Retina (tissue), 1 donor: ENCODE measurements around the gene ZNF862.

Experiments used
- DNase-seq: peaks from one replicate; pipeline ENCODE4 v3.0.0-alpha.2; 2016

ZNF862 gene

DNA sequence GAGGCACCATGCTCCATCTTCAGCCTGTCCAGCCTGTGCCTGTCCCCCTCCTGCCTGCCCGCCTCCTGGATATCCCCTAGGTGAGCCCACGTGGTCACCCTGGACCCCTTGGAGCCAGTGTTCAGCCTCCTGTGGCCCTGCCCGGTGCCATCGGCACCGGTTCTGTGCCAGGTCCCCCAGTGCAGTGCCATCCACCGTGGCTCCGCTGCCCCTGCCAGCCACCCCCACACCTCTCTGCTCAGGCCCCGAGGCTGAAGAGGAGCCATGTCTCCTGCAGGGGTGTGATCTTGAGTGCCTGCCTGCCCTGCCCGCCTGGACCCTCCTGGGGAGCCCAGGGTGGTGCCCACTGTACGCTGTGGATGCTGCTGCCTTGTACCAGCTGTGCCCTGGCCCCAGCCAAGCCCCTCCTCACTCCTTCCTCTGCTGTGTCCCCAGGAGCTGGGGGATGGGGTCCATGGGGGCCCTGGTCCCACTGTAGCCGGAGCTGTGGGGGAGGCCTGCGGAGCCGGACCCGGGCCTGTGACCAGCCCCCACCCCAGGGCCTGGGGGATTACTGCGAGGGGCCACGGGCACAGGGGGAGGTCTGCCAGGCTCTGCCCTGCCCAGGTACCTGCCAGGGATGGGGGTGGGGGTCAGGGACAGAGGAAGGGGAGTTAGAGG lies 26.2 kb upstream of the ZNF862 start:
- DNase-seq = no peak

DNA sequence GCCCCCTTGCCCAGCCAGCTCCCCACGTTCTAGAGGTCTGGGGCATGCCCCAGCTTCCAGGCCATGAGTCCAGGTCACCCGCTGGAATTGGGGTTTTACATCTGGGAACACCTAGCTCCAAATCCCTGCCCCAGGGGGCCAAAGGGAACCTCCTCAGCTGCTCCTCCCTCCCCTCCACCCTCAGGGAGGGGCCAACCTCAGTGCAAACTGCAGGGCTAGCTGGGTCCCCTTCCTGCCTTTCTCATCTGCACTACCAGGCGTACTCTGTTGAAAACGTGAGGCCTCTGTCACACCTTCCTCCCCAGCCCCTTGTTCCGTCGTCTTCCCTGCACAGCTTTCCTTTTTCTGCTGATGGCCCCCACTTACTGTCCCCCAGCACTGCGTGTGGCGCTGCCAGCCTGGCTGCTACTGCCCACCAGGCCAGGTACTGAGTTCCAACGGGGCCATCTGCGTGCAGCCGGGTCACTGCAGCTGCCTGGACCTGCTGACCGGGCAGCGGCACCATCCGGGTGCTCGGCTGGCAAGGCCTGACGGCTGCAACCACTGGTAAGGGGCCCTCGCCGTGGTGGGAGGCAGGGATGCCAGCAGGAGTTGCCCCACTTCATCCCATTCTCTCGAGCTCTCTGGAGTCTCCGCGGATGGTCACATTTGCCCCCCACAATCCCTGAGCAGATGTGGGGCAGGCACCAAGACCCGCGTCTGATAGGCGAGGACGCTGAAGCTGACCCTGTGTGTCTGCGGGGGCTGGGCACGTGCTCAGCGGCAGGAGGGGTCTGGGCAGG lies 24.7 kb upstream of the ZNF862 start:
- no peak for DNase-seq

GRCh38 chr7:149814494-149814893 lies 23.7 kb upstream of the ZNF862 start:
- no peak for DNase-seq

DNA sequence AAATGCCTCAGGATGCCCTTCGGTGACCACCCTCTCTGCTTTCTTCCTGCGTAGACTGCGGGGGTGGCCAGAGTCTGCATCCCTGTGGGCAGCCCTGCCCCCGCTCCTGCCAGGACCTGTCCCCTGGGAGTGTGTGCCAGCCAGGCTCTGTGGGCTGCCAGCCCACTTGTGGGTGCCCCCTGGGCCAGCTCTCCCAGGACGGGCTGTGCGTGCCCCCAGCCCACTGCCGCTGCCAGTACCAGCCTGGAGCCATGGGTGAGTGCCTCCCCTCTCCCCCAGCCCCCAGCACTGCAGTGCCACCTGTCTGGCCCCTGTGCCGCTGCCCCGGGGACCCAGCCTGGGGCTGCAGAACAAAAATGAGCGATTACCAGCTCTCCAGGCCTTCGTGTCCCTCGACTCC lies 23.1 kb upstream of the ZNF862 start:
- DNase-seq = no peak

GRCh38 chr7:149815661-149816266 lies 22.4 kb upstream of the ZNF862 start:
- DNase-seq = no peak

- no peak for DNase-seq
Observed at GRCh38 chr7:149816267-149816751, 21.9 kb upstream of the ZNF862 start.

- DNase-seq = no peak
Observed at GRCh38 chr7:149816794-149817193, 21.4 kb upstream of the ZNF862 start.

- DNase-seq = no peak
Observed at GRCh38 chr7:149817301-149817771, 20.8 kb upstream of the ZNF862 start.

DNA sequence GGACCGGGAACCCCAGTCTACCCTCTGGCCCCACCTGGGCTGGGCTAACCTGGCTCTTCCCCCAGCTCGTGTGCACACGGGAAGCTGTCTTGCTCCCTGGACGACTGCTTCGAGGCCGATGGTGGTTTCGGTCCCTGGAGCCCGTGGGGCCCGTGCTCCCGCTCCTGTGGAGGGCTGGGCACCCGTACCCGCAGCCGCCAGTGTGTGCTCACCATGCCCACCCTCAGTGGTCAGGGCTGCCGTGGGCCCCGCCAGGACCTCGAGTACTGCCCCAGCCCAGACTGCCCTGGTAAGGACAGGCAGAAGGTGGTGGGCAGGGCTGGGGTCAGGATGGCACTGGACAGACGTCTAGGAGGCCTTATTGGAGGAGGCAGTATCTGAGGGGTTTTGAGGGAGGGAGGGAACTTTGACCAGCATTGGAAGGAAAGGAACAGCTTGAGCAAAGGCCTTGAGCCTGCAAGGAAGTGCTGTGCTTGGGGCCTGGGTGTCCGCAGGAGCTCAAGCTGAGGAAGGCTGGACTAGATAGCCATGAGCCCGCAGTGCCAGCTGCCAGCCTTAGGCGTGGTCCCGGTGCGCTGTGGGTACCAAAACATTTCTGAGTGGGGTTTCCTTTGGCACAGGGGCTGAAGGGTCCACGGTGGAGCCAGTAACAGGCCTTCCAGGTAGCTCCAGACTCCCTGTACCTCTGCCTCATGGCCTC lies 20.2 kb upstream of the ZNF862 start:
- DNase-seq = no peak

DNA sequence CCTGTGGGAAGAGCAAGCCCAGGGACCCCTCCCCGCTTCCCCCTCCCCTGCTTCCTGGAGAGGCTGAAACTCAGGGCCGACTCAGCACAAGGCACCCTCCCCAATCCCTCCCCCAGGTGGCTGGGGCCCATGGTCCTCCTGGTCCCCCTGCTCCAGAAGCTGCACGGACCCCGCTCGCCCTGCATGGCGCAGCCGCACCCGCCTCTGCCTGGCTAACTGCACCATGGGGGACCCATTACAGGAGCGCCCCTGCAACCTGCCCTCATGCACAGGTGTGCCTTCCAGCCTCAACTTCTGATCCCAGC lies 19.7 kb upstream of the ZNF862 start:
- DNase-seq = no peak

GRCh38 chr7:149819141-149819960 lies 18.8 kb upstream of the ZNF862 start:
- no peak for DNase-seq

DNA sequence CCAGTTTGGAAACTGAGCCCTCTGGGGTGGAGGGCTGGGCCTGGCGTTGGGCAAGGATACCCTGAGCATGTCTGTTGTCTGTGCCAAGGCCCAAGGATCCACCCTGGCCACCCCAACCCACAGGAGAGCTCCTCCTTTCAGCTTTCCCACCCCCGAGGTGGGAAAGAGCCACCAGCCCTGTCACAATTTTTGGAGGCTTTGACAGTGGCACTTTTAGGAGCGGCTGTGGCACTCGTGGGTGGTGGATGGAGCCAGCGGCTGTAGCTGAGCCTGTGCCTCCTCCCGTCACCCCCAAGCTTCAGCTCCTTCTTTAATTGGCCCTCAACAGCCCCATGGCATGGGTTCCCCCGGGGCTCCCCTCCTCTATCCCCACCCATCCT lies 18.2 kb upstream of the ZNF862 start:
- DNase-seq = peak; percentile 1

GRCh38 chr7:149820622-149821190 lies 17.5 kb upstream of the ZNF862 start:
- no peak for DNase-seq

GRCh38 chr7:149821191-149822148 lies 16.7 kb upstream of the ZNF862 start:
- no peak for DNase-seq

GRCh38 chr7:149822353-149822943 lies 15.7 kb upstream of the ZNF862 start:
- no peak for DNase-seq

DNA sequence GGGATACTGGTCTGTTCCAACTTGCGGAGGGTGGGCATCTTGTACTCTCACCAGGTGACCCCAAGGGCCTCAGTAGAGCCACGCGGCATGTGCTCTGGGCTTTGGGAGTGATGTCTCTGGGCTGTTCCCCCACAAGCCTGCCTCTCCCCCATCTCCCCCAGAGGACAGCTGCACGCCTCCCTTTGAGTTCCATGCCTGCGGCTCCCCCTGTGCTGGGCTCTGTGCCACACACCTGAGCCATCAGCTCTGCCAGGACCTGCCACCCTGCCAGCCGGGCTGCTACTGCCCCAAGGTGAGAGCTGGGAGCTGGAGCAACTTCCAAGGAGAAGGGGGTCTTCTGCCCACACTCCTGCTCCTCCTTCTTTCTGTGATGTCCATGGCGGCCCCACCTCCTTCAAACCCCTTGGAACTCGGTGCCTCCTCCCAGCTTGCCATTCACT lies 15.0 kb upstream of the ZNF862 start:
- no peak for DNase-seq

GRCh38 chr7:149823631-149824199 lies 14.5 kb upstream of the ZNF862 start:
- DNase-seq = no peak

- no peak for DNase-seq
Observed at GRCh38 chr7:149824301-149824741, 13.9 kb upstream of the ZNF862 start.

GRCh38 chr7:149824748-149825566 lies 13.2 kb upstream of the ZNF862 start:
- DNase-seq = no peak
